HG02970 (cell line): ENCODE results near the gene CASKIN1.
A peak's percentile ranks its signal among the peaks of the same experiment; 100 is the strongest.

Experiments used
- ATAC-seq: cut with Tn5 transposase; IDR thresholded peaks from one replicate; pipeline ENCODE4 v1.9.1; 2021; ENCODE audit warnings: mild to moderate bottlenecking, moderate library complexity, moderate number of reproducible peaks; ENCODE audit not compliant: unreplicated experiment, low FRiP score

CASKIN1 gene

DNA sequence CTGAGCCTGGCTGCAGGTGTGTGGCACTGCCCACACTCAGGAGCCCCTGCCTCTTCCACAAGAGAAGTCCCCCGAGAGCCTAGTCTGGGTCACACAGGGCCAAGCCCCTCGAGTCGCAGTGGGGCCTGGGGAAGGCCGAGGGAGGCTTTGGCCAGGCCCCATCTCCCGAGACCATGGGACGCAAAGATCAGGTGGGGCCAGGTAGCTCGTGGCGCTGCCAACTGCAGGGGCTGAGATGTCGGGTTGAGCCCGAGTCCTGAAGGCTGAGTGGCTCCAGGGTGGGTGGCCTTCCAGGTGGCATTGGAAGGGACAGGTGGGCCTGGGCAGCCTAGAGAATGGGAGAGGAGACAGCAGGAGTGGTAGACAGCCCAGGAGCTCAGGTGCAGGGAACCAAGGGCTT is 34.5 kb downstream of the CASKIN1 start:
- ATAC-seq = no peak

DNA sequence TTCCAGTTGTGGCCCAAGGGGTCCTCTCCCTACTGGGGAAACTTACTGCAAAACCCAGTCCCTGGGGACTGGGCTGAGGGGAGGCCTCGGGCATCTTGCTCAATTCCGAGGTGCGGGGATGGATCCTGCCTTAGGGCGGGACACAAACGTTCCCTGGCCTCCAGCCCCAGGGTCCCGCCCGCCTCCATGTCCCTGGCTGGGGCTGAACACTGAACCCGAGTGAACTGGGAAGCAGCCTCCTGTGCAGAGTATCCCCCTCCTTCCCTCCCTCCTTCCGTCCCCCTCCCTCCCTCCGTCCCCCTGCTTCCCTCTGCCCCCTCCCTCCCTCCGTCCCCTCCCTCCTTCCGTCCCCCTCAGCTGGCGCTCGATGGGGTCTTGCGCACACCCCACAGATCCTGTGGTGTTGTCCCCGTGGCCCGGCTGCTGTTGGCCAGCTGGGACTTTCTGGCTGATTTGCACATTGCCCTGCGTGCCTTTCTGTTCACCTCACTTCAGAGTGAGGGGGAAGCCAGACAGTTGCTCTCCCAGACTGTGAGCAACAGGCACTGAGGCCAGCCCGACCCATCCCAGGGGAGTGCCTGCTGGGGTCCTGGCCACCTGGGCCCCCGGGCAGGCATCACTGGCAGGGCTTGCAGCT is 35.4 kb downstream of the CASKIN1 start:
- ATAC-seq = no peak

DNA sequence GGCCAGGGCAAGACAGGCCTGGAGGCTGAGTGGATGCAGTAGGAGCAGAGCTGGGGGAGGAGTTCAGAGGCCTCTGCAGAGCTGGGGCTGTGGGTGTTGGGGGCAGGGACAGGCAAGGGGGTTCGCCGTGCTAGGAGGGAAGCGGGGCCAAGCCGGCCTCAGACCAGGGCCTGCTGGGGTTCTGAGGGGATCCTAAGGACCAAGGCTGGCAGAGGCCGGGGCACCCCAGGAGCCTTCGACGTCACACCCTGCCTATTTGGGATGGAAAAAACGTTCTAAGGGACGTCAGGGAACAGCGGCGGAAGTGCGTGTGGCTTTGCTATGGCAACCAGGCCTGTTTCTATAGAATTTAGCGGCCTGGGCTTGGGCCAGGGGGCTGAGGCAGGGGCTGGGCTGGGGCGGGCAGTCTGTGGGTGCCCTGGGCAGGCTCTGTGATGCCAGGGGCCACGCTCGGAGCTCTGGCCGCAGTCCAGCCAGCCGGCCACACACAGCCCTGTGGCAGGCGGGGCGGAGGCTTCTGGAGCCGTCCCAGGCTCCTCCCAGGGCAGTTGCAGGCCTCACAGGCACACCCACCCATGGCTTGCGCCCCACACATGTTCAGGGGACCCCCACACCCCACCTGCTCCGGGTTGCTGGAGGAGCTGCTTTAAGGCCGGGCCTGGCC is 37.1 kb downstream of the CASKIN1 start:
- ATAC-seq = no peak

DNA sequence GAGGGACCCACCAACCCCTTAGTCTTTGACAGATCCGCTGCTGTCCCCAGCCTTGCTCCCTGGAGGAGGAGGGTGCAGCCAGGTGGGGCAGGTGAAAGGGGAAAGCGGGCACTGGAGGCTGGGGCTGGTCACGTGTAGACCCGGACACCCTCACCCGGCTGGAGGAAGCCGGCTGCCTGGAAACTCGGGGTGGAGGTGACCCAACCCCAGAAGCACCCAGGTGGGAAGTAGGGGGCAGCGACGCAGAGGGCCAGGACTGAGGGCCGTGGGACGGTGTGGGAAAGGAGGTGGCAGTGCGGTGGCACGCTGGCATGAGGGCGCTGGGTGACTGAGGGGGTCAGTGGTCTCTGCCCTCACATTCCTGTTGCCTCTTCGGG is 38.2 kb downstream of the CASKIN1 start:
- ATAC-seq = no peak

DNA sequence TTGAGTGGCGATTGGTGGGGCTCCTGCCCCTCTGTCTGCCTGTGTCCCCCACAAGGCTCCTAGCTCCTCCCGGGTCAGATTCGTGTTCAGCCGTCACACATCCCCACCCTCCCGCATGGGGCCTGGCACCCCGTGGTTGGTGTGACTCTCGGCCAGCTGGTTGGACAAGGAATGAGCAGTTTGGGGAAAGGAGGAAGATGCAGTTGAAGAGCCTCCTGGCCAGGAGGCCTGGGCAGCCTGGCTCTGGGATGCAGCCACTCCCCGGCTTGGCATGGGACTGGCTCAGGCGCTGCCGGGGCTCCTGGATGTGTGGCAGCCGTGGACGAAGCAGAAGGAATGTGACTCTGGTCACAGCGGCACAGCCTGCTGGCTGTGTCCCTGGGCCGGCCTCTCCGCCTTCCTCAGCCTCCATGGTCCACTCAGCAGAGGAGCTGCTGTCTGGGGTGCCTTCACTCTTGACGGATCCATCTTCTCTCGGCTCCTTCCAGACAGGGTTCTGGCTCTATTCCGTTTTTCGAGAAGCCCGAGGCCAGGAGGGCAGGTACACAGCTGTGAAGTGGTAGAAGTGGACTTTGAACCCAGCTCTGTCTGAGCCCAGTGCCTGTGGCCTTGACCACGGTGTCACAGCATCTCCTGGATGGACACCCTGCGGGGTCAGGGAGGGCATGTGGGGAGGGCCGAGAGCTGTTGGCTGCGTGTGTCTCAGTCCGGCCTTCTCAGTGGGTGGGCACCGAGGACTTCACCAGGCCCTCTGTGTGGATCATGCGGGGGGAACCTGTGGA is 38.7 kb downstream of the CASKIN1 start:
- ATAC-seq = no peak

DNA sequence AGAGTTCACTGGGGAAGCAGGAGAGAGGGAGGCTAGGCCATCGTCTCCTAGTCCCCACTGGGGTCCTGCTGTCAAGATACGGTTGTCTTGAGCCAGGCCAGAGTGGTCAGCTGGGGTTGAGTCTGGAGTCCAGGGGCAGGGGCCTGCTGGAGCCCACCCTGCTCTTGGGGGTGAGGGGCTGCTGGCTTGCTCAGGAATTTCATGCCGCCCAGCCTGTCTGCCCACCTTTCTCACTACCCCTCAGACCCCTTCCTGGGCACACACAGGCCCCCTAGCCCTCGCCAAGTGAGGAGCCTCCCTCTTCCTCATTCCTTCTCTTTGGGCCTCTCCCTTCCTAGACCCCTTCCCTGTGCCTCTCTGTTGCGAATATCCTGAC is 39.6 kb downstream of the CASKIN1 start:
- ATAC-seq = no peak

DNA sequence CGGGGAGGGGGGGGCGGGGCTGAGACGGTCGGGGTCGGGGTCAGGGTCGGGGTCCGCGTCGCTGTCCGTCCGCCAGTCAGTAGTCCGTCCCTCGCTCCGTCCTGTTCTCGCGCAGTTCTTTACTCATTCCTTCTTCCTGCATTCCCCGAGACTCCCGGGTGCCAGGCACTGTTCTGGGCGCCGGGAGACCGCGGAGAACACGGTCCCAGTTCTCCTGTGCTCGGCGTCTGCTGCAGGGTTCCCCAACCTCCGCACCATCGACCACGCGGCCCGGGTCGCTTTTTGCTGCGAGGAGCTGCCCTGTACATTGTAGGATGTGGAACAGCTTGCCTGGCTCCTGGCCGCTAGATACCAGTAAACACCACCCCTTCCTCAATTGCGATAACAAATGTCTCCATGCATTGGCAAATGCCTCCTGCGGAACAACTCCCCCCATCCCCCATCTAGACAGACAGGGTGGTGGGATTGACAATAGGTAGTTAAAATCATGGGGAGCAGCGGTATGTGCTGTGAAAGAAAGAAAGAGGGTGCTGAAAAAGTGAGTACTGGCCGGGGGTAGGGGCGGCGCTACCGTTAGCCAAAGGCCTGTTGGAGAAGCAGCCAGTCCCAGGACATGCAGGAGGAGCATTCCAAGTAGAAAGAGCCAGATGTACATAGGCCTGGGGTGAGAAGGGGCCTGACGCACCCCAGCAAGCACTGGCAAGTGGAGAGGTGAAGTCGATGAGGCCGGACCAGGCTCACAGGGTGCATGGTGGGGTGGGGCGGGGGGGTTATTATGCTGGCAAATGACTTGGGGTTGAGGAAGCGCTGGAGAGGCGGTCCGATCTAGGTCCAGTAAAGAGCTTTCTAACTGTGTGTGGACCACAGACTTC is 40.2 kb downstream of the CASKIN1 start:
- no peak for ATAC-seq

DNA sequence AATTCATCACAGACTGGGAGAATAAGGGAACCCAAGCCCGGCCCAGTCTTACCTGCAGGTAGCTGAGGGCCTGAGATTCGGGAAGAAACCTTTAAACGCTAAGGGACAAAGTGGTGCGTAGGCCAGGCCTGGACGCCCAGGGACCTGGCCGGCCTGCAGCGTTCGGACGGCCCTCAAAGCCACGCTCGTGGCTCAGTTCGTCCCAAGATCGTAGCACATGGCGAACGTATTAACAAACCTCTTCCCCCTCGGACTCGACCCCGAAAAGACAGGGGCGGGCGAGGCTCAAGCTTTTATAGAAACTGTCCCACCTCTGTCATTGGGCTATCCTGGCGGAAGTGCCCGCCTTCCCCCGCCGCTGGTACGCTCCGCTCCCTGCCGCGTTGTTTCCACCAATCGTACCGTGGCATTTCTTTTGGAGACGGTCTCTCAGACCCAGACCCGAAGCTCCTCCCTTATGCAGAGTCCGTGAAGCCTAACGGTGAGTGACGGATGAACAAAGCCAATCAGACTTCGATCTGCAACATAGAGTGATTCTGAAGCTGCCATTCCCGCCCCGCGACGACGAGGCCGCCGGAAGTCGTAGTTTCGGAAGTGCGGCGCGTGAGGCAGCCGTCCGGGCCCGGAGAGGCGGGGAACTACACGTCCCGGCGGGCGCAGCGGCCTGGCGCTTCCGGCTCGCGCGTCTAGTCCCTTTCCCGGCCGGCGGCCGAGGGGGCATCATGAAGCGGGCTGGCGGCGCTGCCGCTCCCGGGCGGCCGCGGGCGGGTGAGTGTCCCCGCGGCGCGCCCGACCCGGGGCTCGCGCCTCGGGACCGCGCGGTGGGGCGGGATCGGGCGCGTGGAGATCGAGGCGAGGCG is 41.1 kb downstream of the CASKIN1 start, which contains the start of gene TRAF7:
TSS of gene TRAF7 (plus strand) at position 692 of the 860 bp plus-strand sequence. CDS start 8,139 bp downstream, outside the sequence.
- peak; percentile 92 for ATAC-seq

DNA sequence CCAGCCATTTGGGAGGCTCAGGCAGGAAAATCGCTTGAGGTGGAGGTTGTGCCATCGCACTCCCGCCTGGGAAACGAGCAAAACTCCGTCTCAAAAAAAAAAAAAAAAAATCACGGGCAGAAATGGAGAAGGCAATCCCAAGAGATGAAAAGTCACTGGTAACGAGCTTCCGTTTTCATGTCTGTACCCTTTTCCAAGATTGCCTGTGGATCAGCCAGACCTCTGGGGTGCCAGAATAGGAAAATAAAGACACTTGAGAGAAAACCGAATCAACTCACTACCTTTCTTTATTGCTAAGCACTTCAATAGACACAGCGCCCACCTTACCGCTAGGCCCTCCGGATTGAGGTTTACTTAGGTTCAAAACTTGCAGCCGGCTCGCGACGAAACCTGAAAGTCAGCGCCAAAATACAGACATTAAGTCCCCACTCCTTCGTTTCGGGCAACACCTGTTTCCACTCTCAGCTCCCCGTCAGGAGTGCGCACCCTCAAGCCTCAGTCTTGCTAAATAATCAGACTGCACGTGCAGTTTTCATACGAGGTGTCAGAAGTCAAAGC is 41.8 kb downstream of the CASKIN1 start:
- ATAC-seq = no peak

DNA sequence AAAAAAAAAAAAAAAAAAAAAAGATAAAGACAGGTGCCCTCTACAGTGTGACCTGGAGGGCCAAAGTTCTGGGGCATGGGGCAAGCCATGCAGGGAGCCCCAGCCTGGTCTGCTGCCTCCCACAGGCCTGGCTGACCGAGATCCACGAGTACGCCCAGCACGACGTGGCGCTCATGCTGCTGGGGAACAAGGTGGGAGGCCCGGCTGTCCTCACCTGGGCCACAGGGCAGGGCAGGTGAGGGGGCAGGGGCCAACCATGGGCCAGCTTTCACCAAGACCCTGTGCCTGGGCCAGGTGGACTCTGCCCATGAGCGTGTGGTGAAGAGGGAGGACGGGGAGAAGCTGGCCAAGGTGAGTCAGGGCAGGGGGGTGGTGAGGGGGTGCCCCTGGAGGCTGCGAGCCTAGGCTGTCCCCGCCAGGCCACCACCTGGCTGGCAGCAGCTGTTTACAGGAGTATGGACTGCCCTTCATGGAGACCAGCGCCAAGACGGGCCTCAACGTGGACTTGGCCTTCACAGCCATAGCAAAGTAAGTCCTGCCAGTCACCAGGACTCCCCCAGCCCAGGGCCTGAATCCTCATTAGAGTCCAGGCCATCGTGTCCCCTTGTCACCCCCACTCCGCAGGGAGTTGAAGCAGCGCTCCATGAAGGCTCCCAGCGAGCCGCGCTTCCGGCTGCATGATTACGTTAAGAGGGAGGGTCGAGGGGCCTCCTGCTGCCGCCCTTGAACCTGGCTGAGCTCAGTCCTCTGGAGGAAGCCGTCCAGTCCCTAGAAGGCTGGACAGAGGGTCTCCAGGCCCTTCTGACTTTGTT is 43.5 kb downstream of the CASKIN1 start:
- ATAC-seq = no peak

DNA sequence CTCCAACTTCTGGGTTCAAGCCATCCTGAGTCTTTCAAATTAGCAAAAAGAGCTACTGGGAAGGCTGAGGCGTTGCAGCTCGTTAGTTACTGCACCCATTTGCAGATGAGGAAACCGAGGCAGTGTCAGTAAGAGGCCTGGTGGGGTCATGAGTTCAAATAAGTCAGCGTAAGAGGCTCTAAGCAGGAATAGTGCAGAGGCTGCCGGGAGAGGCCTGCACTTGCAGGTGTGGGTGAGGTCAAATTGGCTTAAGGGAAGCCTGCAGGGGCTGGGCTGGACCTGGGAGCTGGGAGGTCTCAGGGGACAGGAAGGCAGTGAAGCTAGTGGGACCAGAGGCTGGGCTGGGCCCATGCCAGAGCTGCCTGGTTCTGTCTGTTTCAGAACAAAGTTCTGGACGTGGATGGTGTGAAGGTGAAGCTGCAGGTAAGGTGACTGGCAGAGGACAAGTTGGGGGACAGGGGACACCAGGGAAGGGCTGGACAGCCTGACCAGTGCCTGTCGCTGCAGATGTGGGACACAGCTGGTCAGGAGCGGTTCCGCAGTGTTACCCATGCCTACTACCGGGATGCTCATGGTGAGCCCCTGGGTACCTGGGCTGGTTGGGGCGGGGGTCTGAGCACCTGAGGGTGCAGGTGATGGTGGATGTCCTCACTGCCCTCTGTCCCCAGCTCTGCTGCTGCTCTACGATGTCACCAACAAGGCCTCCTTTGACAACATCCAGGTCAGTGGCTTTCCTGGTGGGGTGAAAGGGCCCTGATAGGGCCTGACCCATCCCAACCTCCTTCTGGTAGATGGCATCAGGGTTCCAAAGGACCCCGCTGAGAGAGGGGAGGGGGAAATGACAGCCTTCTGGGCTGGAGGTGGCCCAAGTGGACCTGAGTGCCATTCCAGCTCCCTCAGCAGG is 45.0 kb downstream of the CASKIN1 start:
- no peak for ATAC-seq

DNA sequence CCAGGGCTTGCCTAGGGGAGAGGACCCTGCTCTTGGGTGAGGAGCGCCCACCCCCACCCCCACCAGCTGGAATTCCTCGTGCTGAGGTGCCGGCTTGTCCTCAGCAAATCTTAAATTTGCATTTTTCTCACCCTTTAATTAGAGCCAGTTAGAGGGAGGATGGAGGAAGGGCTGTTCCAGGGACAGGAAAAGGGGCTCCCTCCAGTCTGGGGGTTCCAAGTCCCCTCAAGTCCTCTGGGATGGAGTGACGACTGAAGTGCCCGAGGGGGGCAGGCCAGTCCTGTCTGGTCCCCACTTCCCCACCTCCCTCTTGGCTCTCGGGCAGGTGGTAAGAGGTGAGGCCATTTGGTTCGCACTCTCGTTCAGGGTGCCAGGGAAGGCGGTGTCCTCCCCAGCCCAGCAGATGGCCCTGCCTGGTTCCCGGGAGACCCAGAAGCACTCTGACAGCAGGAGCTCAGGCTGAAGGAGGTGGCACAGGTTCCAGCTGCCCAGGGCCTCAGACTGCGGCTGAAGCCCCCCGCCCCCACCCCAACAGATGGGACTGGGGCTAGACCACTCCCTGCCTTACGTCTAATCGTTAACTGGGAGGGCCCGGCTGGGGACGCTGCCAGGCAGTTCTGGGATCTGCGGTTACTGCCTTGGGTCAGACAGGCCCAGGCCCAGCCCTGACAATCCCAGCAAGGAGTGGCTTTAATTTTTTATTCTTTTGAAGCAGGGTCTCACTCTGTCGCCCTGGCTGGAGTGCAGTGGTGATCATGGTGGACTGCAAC is 45.8 kb downstream of the CASKIN1 start:
- no peak for ATAC-seq

DNA sequence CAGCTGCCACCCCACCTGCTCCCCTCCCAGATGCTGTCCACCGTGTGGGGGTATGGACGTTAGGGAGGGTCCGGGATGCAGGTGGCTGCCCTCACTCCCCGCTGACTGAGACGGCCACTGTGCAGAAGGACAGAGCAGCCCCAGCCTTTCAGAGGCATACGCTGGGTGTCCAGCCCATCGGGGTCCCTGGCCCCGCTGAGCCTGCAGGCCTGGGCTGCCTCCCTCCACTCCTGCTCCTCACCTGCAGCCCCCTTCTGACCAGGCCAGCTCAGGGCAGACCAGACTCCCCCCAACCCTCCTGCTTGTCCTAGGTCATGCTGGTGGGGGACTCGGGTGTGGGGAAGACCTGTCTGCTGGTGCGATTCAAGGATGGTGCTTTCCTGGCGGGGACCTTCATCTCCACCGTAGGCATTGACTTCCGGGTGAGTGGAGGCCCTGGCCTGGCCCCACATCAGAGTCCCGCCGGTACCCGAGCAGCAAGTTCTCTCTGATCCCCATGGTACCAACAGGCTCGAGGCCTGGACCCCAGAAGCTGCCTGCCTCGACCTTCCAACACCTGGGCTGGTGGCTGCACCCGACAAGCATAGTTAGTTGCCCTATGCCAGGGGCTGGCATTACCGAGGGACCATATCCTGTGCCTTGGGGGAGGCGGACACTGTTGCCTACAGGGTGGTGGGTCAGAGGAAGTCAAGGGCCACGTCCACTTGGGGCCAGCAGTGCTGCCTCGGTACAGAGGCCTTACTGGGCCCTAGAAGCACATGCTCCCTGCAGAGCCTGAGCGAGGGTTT is 46.6 kb downstream of the CASKIN1 start:
- ATAC-seq = no peak

DNA sequence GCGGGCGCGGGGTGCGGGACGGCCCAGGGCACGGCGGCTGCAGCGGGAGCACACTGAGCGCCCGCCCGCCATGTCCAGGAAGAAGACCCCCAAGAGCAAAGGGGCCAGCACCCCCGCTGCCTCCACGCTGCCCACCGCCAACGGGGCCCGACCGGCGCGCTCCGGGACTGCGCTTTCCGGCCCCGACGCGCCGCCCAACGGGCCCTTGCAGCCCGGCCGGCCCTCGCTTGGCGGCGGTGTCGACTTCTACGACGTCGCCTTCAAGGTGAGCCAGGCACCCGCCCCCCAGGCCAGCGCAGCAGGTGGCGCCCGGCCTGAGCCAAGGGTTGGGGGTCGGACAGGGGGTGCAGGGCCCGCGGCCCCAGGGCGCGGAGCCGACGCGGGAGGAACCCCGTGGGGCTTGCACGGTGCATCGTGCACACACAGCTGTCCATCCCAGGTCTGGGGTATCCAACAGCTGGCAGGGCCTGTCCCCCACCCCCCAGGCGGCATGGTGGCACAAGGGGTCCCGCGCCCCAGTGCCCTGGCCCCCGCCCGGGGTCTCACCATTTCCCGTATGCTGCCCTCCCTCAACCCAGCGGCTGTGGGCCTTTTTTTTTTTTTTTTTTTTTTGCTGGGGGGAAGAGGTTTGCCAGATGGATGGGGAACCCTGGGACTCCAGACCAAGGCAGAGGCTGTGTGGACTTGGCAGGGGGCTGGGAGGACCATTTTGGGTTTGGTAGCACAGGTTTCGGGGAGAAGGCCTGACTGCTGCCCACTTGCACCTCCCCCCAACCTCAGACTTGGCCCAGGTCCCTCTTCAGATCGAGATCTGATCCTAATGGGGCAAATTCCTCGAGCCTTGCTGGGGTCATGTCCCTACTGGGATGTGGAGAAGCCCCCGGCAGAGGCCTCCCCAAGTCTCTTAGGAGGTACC is 47.4 kb downstream of the CASKIN1 start:
- ATAC-seq = no peak
